HepG2 (cell line): ENCODE data around the gene IQCK. TPM values are rescaled to one million over a fixed set of nuclear protein-coding genes. Genes with fewer than 3 reads are reported as not detected.
A peak's percentile ranks its signal among the peaks of the same experiment; 100 is the strongest.

Source experiments
- ATAC-seq: fragments of 200-7000 bp; cut with Tn5 transposase; 3 replicates; pipeline ENCODE4 v1.9.1; 2020; ENCODE audit warnings: mild to moderate bottlenecking, moderate library complexity
- BruUV-seq: library from RNA; stranded (reverse); fragments of 400-500 nt; replicated peaks from 2 replicates; lab custom pipeline; 2021; lab: Mats Ljungman, UMichigan
- CTCF ChIA-PET: fragments of 300-600 bp; formaldehyde crosslinking; extraction: SDS; loops from one replicate; lab custom pipeline; 2021; ENCODE audit warnings: low total read pairs, inconsistent platforms, low intra/inter-chr PET ratio; lab: Yijun Ruan, JAX
- POLR2A ChIA-PET: fragments of 350-600 bp; sonication (Branson Sonifier 250); formaldehyde crosslinking; loops from one replicate; lab custom pipeline; 2020; ENCODE audit warnings: antibody characterized with exemption, inconsistent platforms; lab: Yijun Ruan, JAX
- DNase-seq: peaks from one replicate; pipeline ENCODE4 v3.0.0-alpha.2; 2015; ENCODE audit warnings: low spot score
- FAIRE-seq: peaks from 3 replicates; lab custom pipeline; 2011; peaks lifted over from hg19 to GRCh38; lab: Jason Lieb, UNC
- H2AFZ ChIP-seq: one replicate; pipeline ENCODE4 v1.6.1; 2011; ENCODE audit warnings: low read length, inconsistent platforms
- H3K27ac ChIP-seq: fragments of 300-600 bp; 3 replicates; pipeline ENCODE4 v1.8.0; 2011; ENCODE audit warnings: mixed run types, mild to moderate bottlenecking, mixed read lengths, low read length, inconsistent platforms; ENCODE audit not compliant: insufficient read depth; ENCODE audit errors: extremely low read length
- H3K27me3 ChIP-seq, 2 experiments: fragments of 200-600 bp in 1 of 2; 2 replicates in 1 of 2; 3 replicates in 1 of 2; pipeline versions ENCODE4 v1.6.0 to v1.8.0; 2011; ENCODE audit warnings: low read length in 2 of 2, mild to moderate bottlenecking in 2 of 2, moderate library complexity in 2 of 2, inconsistent platforms in 1 of 2; ENCODE audit not compliant: insufficient read depth in 2 of 2, control insufficient read depth in 1 of 2
- H3K36me3 ChIP-seq, 2 experiments: fragments of 200-600 bp in 1 of 2; replicated peaks in 1 of 2; 2 replicates in 1 of 2; 3 replicates in 1 of 2; pipeline versions ENCODE4 v1.5.1 to v1.8.0; 2011; ENCODE audit warnings: low read length in 2 of 2, inconsistent platforms in 1 of 2; ENCODE audit not compliant: insufficient read depth in 2 of 2, control insufficient read depth in 1 of 2
- H3K4me1 ChIP-seq: 2 replicates; pipeline ENCODE4 v1.5.1; 2012; ENCODE audit warnings: low read length, inconsistent platforms; ENCODE audit not compliant: insufficient read depth
- H3K4me2 ChIP-seq: 2 replicates; pipeline ENCODE4 v1.6.0; 2011; ENCODE audit warnings: low read depth, low read length, inconsistent platforms
- H3K4me3 ChIP-seq, 3 experiments: fragments of 200-600 bp in 1 of 3; sonication (generic), shearing (Covaris generic) in 1 of 3; replicated peaks in 1 of 3; 2 replicates each; pipeline ENCODE4 v1.5.1; 2011 to 2016; ENCODE audit warnings: low read length in 3 of 3, inconsistent platforms in 2 of 3, low read depth in 2 of 3, mild to moderate bottlenecking in 2 of 3, control low read depth in 1 of 3, mixed read lengths in 1 of 3; ENCODE audit not compliant: insufficient read depth in 1 of 3
- H3K79me2 ChIP-seq: one replicate; pipeline ENCODE4 v1.6.1; 2011; ENCODE audit warnings: low read length, inconsistent platforms; ENCODE audit not compliant: insufficient read depth
- H3K9ac ChIP-seq: 2 replicates; pipeline ENCODE4 v1.6.0; 2011; ENCODE audit warnings: mild to moderate bottlenecking, low read depth, low read length, inconsistent platforms; ENCODE audit not compliant: insufficient read depth
- H3K9me3 ChIP-seq: 2 replicates; pipeline ENCODE4 v1.5.1; 2012; ENCODE audit warnings: mild to moderate bottlenecking, low read length
- H4K20me1 ChIP-seq: 2 replicates; pipeline ENCODE4 v1.6.0; 2011; ENCODE audit warnings: inconsistent platforms, mild to moderate bottlenecking, low read length, moderate library complexity; ENCODE audit not compliant: insufficient read depth
- SMARCE1 ChIP-seq: fragments of 450-650 bp; IDR thresholded peaks from 2 replicates; pipeline ENCODE4 v1.6.1; 2017; ENCODE audit warnings: borderline replicate concordance
- ZNF224 ChIP-seq: sonication (generic); formaldehyde crosslinking; IDR thresholded peaks from 2 replicates; pipeline ENCODE4 v1.5.0; 2020; ENCODE audit warnings: mild to moderate bottlenecking, missing genetic modification reagents
- ZNF615 ChIP-seq: sonication (generic); formaldehyde crosslinking; IDR thresholded peaks from 2 replicates; pipeline ENCODE4 v1.5.0; 2020; ENCODE audit warnings: mild to moderate bottlenecking, missing genetic modification reagents, borderline replicate concordance
- ZNF644 ChIP-seq: IDR thresholded peaks from 2 replicates; pipeline ENCODE4 v1.6.1; 2016; ENCODE audit warnings: low read depth
- ZNF75D ChIP-seq: sonication (generic); formaldehyde crosslinking; IDR thresholded peaks from 2 replicates; pipeline ENCODE4 v1.8.1; 2023; ENCODE audit warnings: missing genetic modification reagents, mild to moderate bottlenecking, borderline replicate concordance
- ZSCAN25 ChIP-seq: sonication (generic); formaldehyde crosslinking; IDR thresholded peaks from 2 replicates; pipeline ENCODE4 v1.8.0; 2022; ENCODE audit warnings: mild to moderate bottlenecking, missing genetic modification reagents
- WGBS: methylation state at CpG from one replicate; pipeline ENCODE4 v1.1.6; 2017; ENCODE audit warnings: low lambda C conversion rate; 5-methylcytosine and 5-hydroxymethylcytosine counted together
- in situ Hi-C: cut with HindIII; loops from 2 replicates; pipeline ENCODE4 v1.10.0; 2017; ENCODE audit warnings: low pct_unique_long_range_greater_than_20kb; ENCODE audit not compliant: extremely low pct_ligation_motif_present
- intact Hi-C: fragments of 100-400 bp; cut with micrococcal nuclease; formaldehyde crosslinking; loops from one replicate; pipeline ENCODE4 v1.10.0; 2022; ENCODE audit not compliant: unreplicated experiment
- polyA plus RNA-seq, 8 experiments: library from polyadenylated mRNA; depleted of rRNA in 3 of 8; stranded (reverse) in 7 of 8; unstranded in 1 of 8; fragments of >200 nt; fragmentation: Illumina TruSeq in 4 of 8; extraction: Trizol in 4 of 8; gene quantifications; 2 replicates each; pipeline versions ENCODE4 v1.2.1 to v1.2.3, GENCODE V29; 2011 to 2016; ENCODE audit warnings: low read depth in 4 of 8, missing spikeins in 1 of 8, mixed read lengths in 1 of 8; ENCODE audit not compliant: insufficient read depth in 1 of 8
- total RNA-seq, 5 experiments: library from RNA; depleted of rRNA; stranded (reverse); fragments of >200 nt; fragmentation: Illumina TruSeq; extraction: Trizol; gene quantifications; 2 replicates each; pipeline ENCODE4 v1.2.3, GENCODE V29; 2016; ENCODE audit warnings: low read depth in 1 of 5
- TF ChIP-seq, protein P1 (sequence below): sonication (generic); formaldehyde crosslinking; IDR thresholded peaks from 2 replicates; pipeline ENCODE4 v1.9.0; 2021; ENCODE audit warnings: missing genetic modification reagents, borderline replicate concordance
- TF ChIP-seq, protein P2 (sequence below): sonication (generic); formaldehyde crosslinking; IDR thresholded peaks from 2 replicates; pipeline ENCODE4 v1.8.1; 2023; ENCODE audit warnings: mild to moderate bottlenecking, inconsistent platforms, moderate library complexity, missing genetic modification reagents, borderline replicate concordance
- TF ChIP-seq, protein P3 (sequence below): sonication (generic); formaldehyde crosslinking; IDR thresholded peaks from 2 replicates; pipeline ENCODE4 v1.5.0; 2020; ENCODE audit warnings: missing genetic modification reagents
- TF ChIP-seq, protein P4 (sequence below): sonication (generic); formaldehyde crosslinking; IDR thresholded peaks from 2 replicates; pipeline ENCODE4 v1.4.0; 2020; ENCODE audit warnings: missing genetic modification reagents

Gene IQCK
- total and polyA plus RNA-seq, 2 of the 13 experiments (the other 11 are each of a cell fraction or from before 2014, with no cell fraction given) = 5.1 to 7.3 TPM

DNA sequence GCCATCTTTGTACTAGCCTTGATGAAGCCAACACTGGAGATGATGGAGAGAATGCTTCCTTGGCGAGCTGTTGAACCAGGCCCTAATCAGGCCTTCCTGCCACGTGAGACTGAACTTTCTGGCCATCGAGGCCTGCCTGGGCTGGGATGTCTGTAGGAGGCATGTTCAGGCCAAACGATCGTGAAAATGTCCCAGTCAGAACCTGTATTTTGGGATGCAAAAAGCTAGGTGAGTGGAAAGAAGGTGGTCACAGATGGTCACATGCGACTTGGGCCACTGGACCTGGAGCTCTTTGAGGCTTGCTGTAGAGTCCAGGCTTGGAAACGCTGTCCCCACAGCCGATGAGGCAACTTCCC is 12.9 kb upstream of the IQCK start:
- DNase-seq (no peak), ATAC-seq (no peak)
- Histone ChIP-seq H3K9me3 (no peaks in the 10 kb centered on the region), H3K4me1 (peaks cover 12% of the 10 kb centered on the region), H3K4me2 (no peak overlapping the region), H2AFZ (no peak overlapping the region), H3K79me2 (no peaks in the 10 kb centered on the region)
- intact Hi-C loops = no loop called here
- CTCF ChIA-PET = no interaction called here
- TF ChIP-seq, protein P1, sequence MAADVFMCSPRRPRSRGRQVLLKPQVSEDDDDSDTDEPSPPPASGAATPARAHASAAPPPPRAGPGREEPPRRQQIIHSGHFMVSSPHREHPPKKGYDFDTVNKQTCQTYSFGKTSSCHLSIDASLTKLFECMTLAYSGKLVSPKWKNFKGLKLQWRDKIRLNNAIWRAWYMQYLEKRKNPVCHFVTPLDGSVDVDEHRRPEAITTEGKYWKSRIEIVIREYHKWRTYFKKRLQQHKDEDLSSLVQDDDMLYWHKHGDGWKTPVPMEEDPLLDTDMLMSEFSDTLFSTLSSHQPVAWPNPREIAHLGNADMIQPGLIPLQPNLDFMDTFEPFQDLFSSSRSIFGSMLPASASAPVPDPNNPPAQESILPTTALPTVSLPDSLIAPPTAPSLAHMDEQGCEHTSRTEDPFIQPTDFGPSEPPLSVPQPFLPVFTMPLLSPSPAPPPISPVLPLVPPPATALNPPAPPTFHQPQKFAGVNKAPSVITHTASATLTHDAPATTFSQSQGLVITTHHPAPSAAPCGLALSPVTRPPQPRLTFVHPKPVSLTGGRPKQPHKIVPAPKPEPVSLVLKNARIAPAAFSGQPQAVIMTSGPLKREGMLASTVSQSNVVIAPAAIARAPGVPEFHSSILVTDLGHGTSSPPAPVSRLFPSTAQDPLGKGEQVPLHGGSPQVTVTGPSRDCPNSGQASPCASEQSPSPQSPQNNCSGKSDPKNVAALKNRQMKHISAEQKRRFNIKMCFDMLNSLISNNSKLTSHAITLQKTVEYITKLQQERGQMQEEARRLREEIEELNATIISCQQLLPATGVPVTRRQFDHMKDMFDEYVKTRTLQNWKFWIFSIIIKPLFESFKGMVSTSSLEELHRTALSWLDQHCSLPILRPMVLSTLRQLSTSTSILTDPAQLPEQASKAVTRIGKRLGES (CRISPR knock-in tag) = no peak
- TF ChIP-seq SMARCE1 (no peak), ZNF615 (CRISPR knock-in tag) (0 out of 2 replicates have a peak, but pooled peaks have one; percentile 77), ZNF644 (no peak), ZNF75D (peak; percentile 83; the same call in 1 of the 2 replicates), ZNF224 (CRISPR knock-in tag) (no peak), ZSCAN25 (CRISPR knock-in tag) (no peak)
- TF ChIP-seq, protein P2, sequence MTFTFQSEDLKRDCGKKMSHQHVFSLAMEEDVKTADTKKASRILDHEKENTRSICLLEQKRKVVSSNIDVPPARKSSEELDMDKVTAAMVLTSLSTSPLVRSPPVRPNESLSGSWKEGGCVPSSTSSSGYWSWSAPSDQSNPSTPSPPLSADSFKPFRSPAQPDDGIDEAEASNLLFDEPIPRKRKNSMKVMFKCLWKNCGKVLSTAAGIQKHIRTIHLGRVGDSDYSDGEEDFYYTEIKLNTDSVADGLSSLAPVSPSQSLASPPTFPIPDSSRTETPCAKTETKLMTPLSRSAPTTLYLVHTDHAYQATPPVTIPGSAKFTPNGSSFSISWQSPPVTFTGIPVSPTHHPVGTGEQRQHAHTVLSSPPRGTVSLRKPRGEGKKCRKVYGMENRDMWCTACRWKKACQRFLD (CRISPR knock-in tag) = no peak
- TF ChIP-seq, protein P3, sequence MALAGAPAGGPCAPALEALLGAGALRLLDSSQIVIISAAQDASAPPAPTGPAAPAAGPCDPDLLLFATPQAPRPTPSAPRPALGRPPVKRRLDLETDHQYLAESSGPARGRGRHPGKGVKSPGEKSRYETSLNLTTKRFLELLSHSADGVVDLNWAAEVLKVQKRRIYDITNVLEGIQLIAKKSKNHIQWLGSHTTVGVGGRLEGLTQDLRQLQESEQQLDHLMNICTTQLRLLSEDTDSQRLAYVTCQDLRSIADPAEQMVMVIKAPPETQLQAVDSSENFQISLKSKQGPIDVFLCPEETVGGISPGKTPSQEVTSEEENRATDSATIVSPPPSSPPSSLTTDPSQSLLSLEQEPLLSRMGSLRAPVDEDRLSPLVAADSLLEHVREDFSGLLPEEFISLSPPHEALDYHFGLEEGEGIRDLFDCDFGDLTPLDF (CRISPR knock-in tag) = no peak
- TF ChIP-seq, protein P4, sequence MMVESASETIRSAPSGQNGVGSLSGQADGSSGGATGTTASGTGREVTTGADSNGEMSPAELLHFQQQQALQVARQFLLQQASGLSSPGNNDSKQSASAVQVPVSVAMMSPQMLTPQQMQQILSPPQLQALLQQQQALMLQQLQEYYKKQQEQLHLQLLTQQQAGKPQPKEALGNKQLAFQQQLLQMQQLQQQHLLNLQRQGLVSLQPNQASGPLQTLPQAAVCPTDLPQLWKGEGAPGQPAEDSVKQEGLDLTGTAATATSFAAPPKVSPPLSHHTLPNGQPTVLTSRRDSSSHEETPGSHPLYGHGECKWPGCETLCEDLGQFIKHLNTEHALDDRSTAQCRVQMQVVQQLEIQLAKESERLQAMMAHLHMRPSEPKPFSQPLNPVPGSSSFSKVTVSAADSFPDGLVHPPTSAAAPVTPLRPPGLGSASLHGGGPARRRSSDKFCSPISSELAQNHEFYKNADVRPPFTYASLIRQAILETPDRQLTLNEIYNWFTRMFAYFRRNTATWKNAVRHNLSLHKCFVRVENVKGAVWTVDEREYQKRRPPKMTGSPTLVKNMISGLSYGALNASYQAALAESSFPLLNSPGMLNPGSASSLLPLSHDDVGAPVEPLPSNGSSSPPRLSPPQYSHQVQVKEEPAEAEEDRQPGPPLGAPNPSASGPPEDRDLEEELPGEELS (CRISPR knock-in tag) = no peak
- TF ChIP-seq, all 625 proteins: peak for 2
- no peak overlapping the region for H3K27ac ChIP-seq
- POLR2A ChIA-PET = interaction anchor here (1.0 kb wide), 1 partner anchor 13 kb away, joined by 4 read pairs; the partner anchor contains the start of genes IQCK and KNOP1
- peaks cover 48 to 64% of the 10 kb centered on the region in 2 experiments for H3K36me3 ChIP-seq
- no peaks in the 10 kb centered on the region for H3K27me3 ChIP-seq
- no TSS peak for BruUV-seq
- no peak overlapping the region for H3K9ac ChIP-seq
- H4K20me1 ChIP-seq = peaks cover 2% of the 10 kb centered on the region; the same call in 1 of the 2 replicates
- H3K4me3 ChIP-seq = no peak overlapping the region
- no peak for FAIRE-seq
- in situ Hi-C loops = no loop called here
- WGBS = 96% methylated on average over 8 of the region's 8 CpGs
